Right lobe of liver (tissue), 6 donors: ENCODE data around the gene TAS1R3. TPM values are rescaled to one million over a fixed set of nuclear protein-coding genes. Genes with fewer than 3 reads are reported as not detected.

Source experiments
- ATAC-seq, 4 donors: fragments of 200-7000 bp; cut with Tn5 transposase; one replicate each; pipeline ENCODE4 v1.9.1; 2020; ENCODE audit warnings: mild to moderate bottlenecking in 4 of 4, moderate library complexity in 4 of 4
- DNase-seq, 3 donors: peaks; one replicate each; pipeline ENCODE4 v3.0.0-alpha.2; 2020
- H3K27ac ChIP-seq, 3 donors: fragments of 200-600 bp; one replicate each; pipeline ENCODE4 v1.8.0; 2022
- H3K27me3 ChIP-seq, 2 donors: fragments of 200-600 bp; one replicate each; pipeline ENCODE4 v1.8.0; 2022
- H3K36me3 ChIP-seq, 4 donors: fragments of 200-600 bp; sonication (generic) in 1 of 4; one replicate each; pipeline versions ENCODE4 v1.5.1 to v1.8.0; 2017 to 2022; ENCODE audit warnings: control low read depth in 1 of 4
- H3K4me1 ChIP-seq, 4 donors: fragments of 200-600 bp; sonication (generic) in 1 of 4; one replicate each; pipeline versions ENCODE4 v1.5.1 to v1.8.0; 2017 to 2022; ENCODE audit warnings: control low read depth in 1 of 4
- H3K4me3 ChIP-seq, 3 donors: fragments of 200-600 bp; one replicate each; pipeline ENCODE4 v1.8.0; 2022
- H3K9me3 ChIP-seq, 4 donors: fragments of 200-600 bp; sonication (generic) in 1 of 4; one replicate each; pipeline versions ENCODE4 v1.5.1 to v1.8.0; 2017 to 2022; ENCODE audit warnings: control low read depth in 1 of 4
- POLR2A ChIP-seq: fragments of 450-650 bp; IDR thresholded peaks from one replicate; pipeline ENCODE4 v1.6.1; 2017; ENCODE audit warnings: antibody characterized with exemption, mild to moderate bottlenecking
- WGBS: methylation state at CpG from one replicate; pipeline ENCODE4 v1.1.6; 2018; ENCODE audit warnings: low coverage, low lambda C conversion rate; ENCODE audit not compliant: insufficient coverage; ENCODE audit errors: missing lambda C conversion rate; 5-methylcytosine and 5-hydroxymethylcytosine counted together
- intact Hi-C, 2 donors: fragments of 100-400 bp; cut with DNase I; formaldehyde crosslinking; loops; one replicate each; pipeline versions ENCODE4 v1.11.2 to v1.14.1; 2022
- total RNA-seq, 6 experiments: library from RNA; depleted of rRNA in 2 of 6; stranded (reverse); fragments of >200 nt in 2 of 6; fragmentation: NEBNext Ultra II Directional in 3 of 6; extraction: Animal tissue kit (Norgen Biotek cat#: 25700) in 3 of 6; gene quantifications; one replicate each; pipeline versions ENCODE4 v1.1.0 to v1.2.4, GENCODE V29; 2016 to 2023
- TF ChIP-seq, protein P1 (sequence below), 4 donors: fragments of 200-600 bp in 3 of 4; fragments of 450-650 bp in 1 of 4; IDR thresholded peaks; one replicate each; pipeline versions ENCODE4 v1.5.1 to v1.8.0; 2016 to 2022; ENCODE audit warnings: antibody characterized with exemption in 4 of 4, mild to moderate bottlenecking in 2 of 4
- donor health status: DM: no; HTN: yes; CAD: no.
- donor health status: DM: no; HTN: no; CAD: no.
- donor health status: DM: no; HTN: no; CAD: no.
- donor health status: DM: no; HTN: yes; CAD: no.
- donor health status: DM: no; HTN: yes; CAD: no.

TAS1R3 gene
- total RNA-seq, 6 experiments from 2014 or later: 0.10 to 2.7 (median 0.33) TPM

DNA sequence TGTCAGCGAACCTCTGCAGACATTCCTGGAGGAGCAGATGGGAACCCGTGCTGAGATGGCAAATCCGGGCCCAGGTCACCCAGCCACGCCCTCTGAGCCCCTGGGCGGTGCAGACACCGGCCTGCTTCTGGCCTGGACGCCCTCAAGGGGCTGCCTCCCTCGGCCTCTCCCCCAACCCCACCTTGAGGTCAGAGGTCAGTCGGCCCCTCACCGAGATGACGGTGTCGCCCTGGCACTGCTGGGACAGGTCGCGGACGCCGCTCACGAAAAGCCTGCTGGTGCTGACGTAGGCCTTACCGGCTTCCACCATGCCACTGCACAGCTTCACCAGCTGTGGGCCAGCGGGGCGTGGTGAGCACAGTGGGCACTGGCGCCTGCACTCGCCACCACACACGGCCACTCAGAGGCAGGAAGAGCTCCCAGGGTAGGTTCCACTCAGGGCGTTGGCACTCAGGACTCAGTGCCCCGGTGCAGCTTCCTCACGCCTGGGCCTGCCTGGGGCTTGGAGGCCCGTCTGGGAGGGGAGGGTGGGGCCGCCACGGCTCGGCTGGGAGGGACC, 28.1 kb upstream of the TAS1R3 start:
- H3K4me1 ChIP-seq: peaks cover 0 to 27% (median 16%) of the 10 kb centered on the region in 4 donors
- H3K9me3 ChIP-seq: no peaks in the 10 kb centered on the region
- intact Hi-C loops: no loop called here
- H3K36me3 ChIP-seq: no peaks in the 10 kb centered on the region
- no peak for TF ChIP-seq POLR2A
- TF ChIP-seq, protein P1, sequence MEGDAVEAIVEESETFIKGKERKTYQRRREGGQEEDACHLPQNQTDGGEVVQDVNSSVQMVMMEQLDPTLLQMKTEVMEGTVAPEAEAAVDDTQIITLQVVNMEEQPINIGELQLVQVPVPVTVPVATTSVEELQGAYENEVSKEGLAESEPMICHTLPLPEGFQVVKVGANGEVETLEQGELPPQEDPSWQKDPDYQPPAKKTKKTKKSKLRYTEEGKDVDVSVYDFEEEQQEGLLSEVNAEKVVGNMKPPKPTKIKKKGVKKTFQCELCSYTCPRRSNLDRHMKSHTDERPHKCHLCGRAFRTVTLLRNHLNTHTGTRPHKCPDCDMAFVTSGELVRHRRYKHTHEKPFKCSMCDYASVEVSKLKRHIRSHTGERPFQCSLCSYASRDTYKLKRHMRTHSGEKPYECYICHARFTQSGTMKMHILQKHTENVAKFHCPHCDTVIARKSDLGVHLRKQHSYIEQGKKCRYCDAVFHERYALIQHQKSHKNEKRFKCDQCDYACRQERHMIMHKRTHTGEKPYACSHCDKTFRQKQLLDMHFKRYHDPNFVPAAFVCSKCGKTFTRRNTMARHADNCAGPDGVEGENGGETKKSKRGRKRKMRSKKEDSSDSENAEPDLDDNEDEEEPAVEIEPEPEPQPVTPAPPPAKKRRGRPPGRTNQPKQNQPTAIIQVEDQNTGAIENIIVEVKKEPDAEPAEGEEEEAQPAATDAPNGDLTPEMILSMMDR (IDR thresholded peaks at IDR 0.05): no peak
- no CpG with 5 or more reads among the region's 31 CpGs for WGBS
- H3K27me3 ChIP-seq: no peaks in the 10 kb centered on the region
- H3K27ac ChIP-seq: no peak overlapping the region
- H3K4me3 ChIP-seq: no peak overlapping the region
- DNase-seq (no peak), ATAC-seq (no peak)

DNA sequence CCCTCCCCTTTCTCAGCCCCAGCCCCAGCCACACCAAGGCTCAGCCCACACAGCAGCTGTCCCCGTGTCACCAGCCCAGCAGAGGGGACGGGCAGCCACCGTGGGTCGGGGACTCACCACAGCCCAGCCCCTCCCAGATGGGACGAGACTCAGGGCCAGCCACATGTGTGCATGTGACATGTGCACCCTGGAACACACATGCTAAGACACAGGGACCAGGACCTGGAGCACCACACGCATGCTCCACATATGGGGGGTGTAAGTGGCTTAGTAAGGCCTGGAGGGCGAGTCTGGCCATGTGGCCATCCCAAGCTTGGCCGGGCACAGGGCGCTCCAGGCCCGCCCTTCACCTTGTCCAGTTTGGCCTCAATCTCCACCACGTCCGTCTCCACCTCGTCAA, 27.3 kb upstream of the TAS1R3 start:
- DNase-seq: no peak
- TF ChIP-seq, protein P1 (IDR thresholded peaks at IDR 0.05): no peak
- no peak for TF ChIP-seq POLR2A
- ATAC-seq: no peak
- H3K27me3 ChIP-seq: no peaks in the 10 kb centered on the region
- intact Hi-C loops: no loop called here
- 53% methylated on average over 2 of the region's 13 CpGs for WGBS
- peaks cover 0 to 27% (median 16%) of the 10 kb centered on the region in 4 donors for H3K4me1 ChIP-seq
- no peak overlapping the region for H3K27ac ChIP-seq
- H3K9me3 ChIP-seq: no peaks in the 10 kb centered on the region
- H3K4me3 ChIP-seq: no peak overlapping the region
- H3K36me3 ChIP-seq: no peaks in the 10 kb centered on the region

- H3K4me1 ChIP-seq: peaks cover 0 to 34% (median 19%) of the 10 kb centered on the region in 4 donors
- H3K27me3 ChIP-seq: no peaks in the 10 kb centered on the region
- 13% methylated on average over 10 of the region's 29 CpGs for WGBS
- peak in 1 of 4 donors; percentile 11 for ATAC-seq
- peak overlapping the region in 2 of 3 donors; percentile 29 to 47 for H3K27ac ChIP-seq
- intact Hi-C loops: no loop called here
- no peaks in the 10 kb centered on the region for H3K9me3 ChIP-seq
- peak overlapping the region in 2 of 3 donors; percentile 9 to 16 for H3K4me3 ChIP-seq
- TF ChIP-seq, protein P1 (IDR thresholded peaks at IDR 0.05): no peak
- no peak for TF ChIP-seq POLR2A
- no peaks in the 10 kb centered on the region for H3K36me3 ChIP-seq
- DNase-seq: peak in 1 of 3 donors; percentile 70
Measured at GRCh38 chr1:1304331-1305299, 26.5 kb upstream of the TAS1R3 start.

DNA sequence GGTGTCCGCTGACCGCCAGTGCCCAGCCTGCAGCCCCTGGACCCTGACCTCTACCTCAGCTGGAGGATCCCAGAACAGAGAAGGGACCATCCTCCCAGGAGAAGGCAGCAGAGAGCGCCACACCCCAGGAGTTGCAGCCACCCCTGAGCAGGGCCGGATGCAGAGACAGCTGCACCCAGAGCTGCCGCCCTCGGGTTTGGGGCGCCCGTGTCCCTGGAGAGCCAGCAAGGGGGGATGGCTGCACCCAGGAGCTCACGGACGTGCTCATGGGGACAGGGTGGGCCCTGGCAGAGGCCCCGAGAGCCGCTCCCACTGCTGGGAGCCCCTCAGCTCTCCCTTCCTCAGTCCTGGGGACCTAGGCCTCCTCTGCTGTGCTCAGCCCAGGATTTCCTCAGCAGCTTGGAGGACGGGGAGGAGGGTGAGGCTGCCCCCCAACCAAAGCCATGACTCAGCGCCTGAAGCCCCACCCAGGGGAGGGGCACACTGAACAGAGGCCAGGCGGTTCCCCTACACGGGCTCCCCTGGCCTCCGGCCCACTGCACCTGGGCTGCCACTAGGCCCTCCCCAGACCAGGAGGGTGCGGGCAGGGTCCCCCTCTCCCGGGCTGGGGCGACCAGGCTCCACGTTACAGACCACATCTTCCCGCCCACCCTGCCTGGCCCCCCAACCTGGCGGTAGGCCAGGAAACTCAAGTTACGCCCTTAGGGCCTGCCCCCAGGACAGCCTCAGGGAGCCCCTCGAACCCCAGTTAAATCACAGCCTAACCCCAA, 25.6 kb upstream of the TAS1R3 start:
- peaks cover 0 to 35% (median 19%) of the 10 kb centered on the region in 4 donors for H3K4me1 ChIP-seq
- no peaks in the 10 kb centered on the region for H3K27me3 ChIP-seq
- H3K27ac ChIP-seq: peak overlapping the region in 2 of 3 donors; percentile 29 to 47
- no peak for TF ChIP-seq POLR2A
- TF ChIP-seq, protein P1 (IDR thresholded peaks at IDR 0.05): no peak
- intact Hi-C loops: no loop called here
- ATAC-seq (peak in 1 of 4 donors; percentile 6), DNase-seq (peak in 1 of 3 donors; percentile 59)
- WGBS: 20% methylated on average over 12 of the region's 25 CpGs
- no peaks in the 10 kb centered on the region for H3K9me3 ChIP-seq
- H3K4me3 ChIP-seq: peak overlapping the region in 2 of 3 donors; percentile 9 to 16
- H3K36me3 ChIP-seq: no peaks in the 10 kb centered on the region
